Heart left ventricle (tissue), 16 donors: ENCODE data around the gene COPG2. TPM values are rescaled to one million over a fixed set of nuclear protein-coding genes. Genes with fewer than 3 reads are reported as not detected.
A peak's percentile ranks its signal among the peaks of the same experiment; 100 is the strongest.

Experiments used
- ATAC-seq, 4 donors: fragments of 200-7000 bp; cut with Tn5 transposase; one replicate each; pipeline ENCODE4 v1.9.1; 2020 to 2022; ENCODE audit warnings: moderate library complexity in 4 of 4, mild to moderate bottlenecking in 3 of 4, moderate number of reproducible peaks in 1 of 4
- DNase-seq, 5 donors: peaks; one replicate each; pipeline ENCODE4 v3.0.0-alpha.2; 2020
- H3K27ac ChIP-seq, 12 donors: fragments of 200-600 bp; sonication (generic) in 4 of 12; one replicate each; pipeline versions ENCODE4 v1.5.0 to v1.8.0; 2016 to 2022; ENCODE audit warnings: mild to moderate bottlenecking in 2 of 12
- H3K27me3 ChIP-seq, 9 donors: fragments of 200-600 bp; sonication (generic) in 2 of 9; one replicate each; pipeline versions ENCODE4 v1.5.1 to v1.8.0; 2016 to 2022; ENCODE audit warnings: mild to moderate bottlenecking in 3 of 9
- H3K36me3 ChIP-seq, 9 donors: fragments of 200-600 bp; sonication (generic) in 2 of 9; one replicate each; pipeline versions ENCODE4 v1.5.0 to v1.8.0; 2018 to 2022; ENCODE audit warnings: mild to moderate bottlenecking in 2 of 9
- H3K4me1 ChIP-seq, 12 donors: fragments of 200-600 bp; sonication (generic) in 4 of 12; one replicate each; pipeline versions ENCODE4 v1.5.0 to v1.8.0; 2016 to 2022; ENCODE audit warnings: mild to moderate bottlenecking in 3 of 12
- H3K4me3 ChIP-seq, 12 donors: fragments of 200-600 bp; sonication (generic) in 4 of 12; one replicate each; pipeline versions ENCODE4 v1.5.0 to v1.8.0; 2017 to 2022; ENCODE audit warnings: mild to moderate bottlenecking in 9 of 12, moderate library complexity in 4 of 12
- H3K9me3 ChIP-seq, 12 donors: fragments of 200-600 bp; sonication (generic) in 4 of 12; one replicate each; pipeline versions ENCODE4 v1.5.0 to v1.8.0; 2016 to 2022; ENCODE audit warnings: mild to moderate bottlenecking in 1 of 12
- CTCF ChIP-seq, 12 donors: fragments of 200-600 bp; sonication (generic) in 4 of 12; IDR thresholded peaks; one replicate each; pipeline versions ENCODE4 v1.5.0 to v1.8.0; 2018 to 2022; ENCODE audit warnings: antibody characterized with exemption in 12 of 12, mild to moderate bottlenecking in 5 of 12
- POLR2A ChIP-seq, 2 donors: fragments of 450-650 bp; IDR thresholded peaks; one replicate each; pipeline ENCODE4 v1.6.1; 2017; ENCODE audit warnings: antibody characterized with exemption in 2 of 2, mild to moderate bottlenecking in 2 of 2, moderate library complexity in 2 of 2
- WGBS, 4 donors: extraction: QIAGEN DNeasy Blood & Tissue Kit in 2 of 4; methylation state at CpG; one replicate each; pipeline versions ENCODE4 v1.1.5 to v1.1.7; 2013 to 2018; 5-methylcytosine and 5-hydroxymethylcytosine counted together
- intact Hi-C, 10 donors: fragments of 100-400 bp; cut with DNase I; formaldehyde crosslinking; loops; one replicate each; pipeline versions ENCODE4 v1.11.1 to v1.14.2; 2022
- polyA plus RNA-seq, 2 donors: library from polyadenylated mRNA; stranded (reverse); fragments of 200-250 nt; gene quantifications; one replicate each; pipeline ENCODE4 v1.2.3, GENCODE V29; 2013
- total RNA-seq, 9 donors: library from RNA; depleted of rRNA in 2 of 9; stranded (reverse); fragments of >200 nt in 2 of 9; fragmentation: NEBNext Ultra II Directional in 3 of 9; extraction: Animal tissue kit (Norgen Biotek cat#: 25700) in 3 of 9; gene quantifications; one replicate each; pipeline versions ENCODE4 v1.1.0 to v1.2.4, GENCODE V29; 2016 to 2023
- donor health status: ischemic (EF 13 %, LVEDD 7.1; RV severe dilation, severe dysfunction).
- donor health status: healthy with polysubstance abuse.
- donor health status: DM: no; HTN: yes; CAD: no.
- donor health status: DM: no; HTN: no; CAD: no.
- donor health status: ischemic (EF 25% LVEDD 6.9; RV normal size, moderate dysfunction).
- donor health status: ischemic (EF 25% LVEDD 5.7; RV mildly dilated, moderate dysfunction).
- donor health status: healthy.
- donor health status: DM: yes; HTN: yes; CAD: no.
- donor health status: ischemic (EF 35%, LVEDD 5.7; RV mildly dilated, moderate dysfunction).
- donor health status: nonischemic (EF 11% LVEDD 7.7; RV severe dilation, severe dysfunction).
- donor health status: DM: yes; HTN: yes; CAD: no.
- donor health status: PGD.
- donor health status: ischemic (EF 29% LVEDD 5.4; RV normal size, mild dysfunction).
- donor health status: nonischemic (EF 23%, LVEDD 6.1; RV moderate dilation, normal function).

COPG2 gene
- total and polyA plus RNA-seq, 11 donors, result 6.9 to 26.9 (median 17.3) TPM

- peaks cover 0 to 40% (median 16%) of the 10 kb centered on the region in 12 donors for H3K4me1 ChIP-seq
- no peak for DNase-seq
- WGBS, 4 donors, result 60 to 72% (median 68%) methylated on average over 10 of the region's 10 CpGs
- no peaks in the 10 kb centered on the region for H3K36me3 ChIP-seq
- TF ChIP-seq CTCF (IDR thresholded peaks at IDR 0.05), result no peak
- no peak for TF ChIP-seq POLR2A (IDR thresholded peaks at IDR 0.05)
- no peaks in the 10 kb centered on the region for H3K9me3 ChIP-seq
- intact Hi-C loops, result loop anchor here in 5 of 10 donors (5.0 to 10.0 kb wide), 5 partner anchors 185 to 245 kb away; no protein-coding TSS in a partner anchor
- peak overlapping the region in 1 of 12 donors; percentile 31 for H3K27ac ChIP-seq
- peaks cover 0 to 43% (median 13%) of the 10 kb centered on the region in 9 donors for H3K27me3 ChIP-seq
- no peak for ATAC-seq
- H3K4me3 ChIP-seq, result no peak overlapping the region
These were observed 179.2 kb downstream of the COPG2 start for GRCh38 chr7:130489140-130489983.

GRCh38 chr7:130488392-130489139 lies 180.0 kb downstream of the COPG2 start:
- Histone ChIP-seq H3K9me3 (no peaks in the 10 kb centered on the region), H3K27ac (no peak overlapping the region), H3K36me3 (no peaks in the 10 kb centered on the region), H3K27me3 (peaks cover 0 to 36% (median 13%) of the 10 kb centered on the region in 9 donors), H3K4me1 (peaks cover 0 to 40% (median 16%) of the 10 kb centered on the region in 12 donors), H3K4me3 (no peak overlapping the region)
- DNase-seq (no peak), ATAC-seq (no peak)
- intact Hi-C loops, result loop anchor here in 5 of 10 donors (5.0 to 10.0 kb wide), 5 partner anchors 186 to 244 kb away; no protein-coding TSS in a partner anchor
- TF ChIP-seq POLR2A (IDR thresholded peaks at IDR 0.05) (no peak), CTCF (IDR thresholded peaks at IDR 0.05) (no peak)
- WGBS, 4 donors, result 70 to 81% (median 77%) methylated on average over 7 of the region's 7 CpGs

GRCh38 chr7:130486954-130487436 lies 181.6 kb downstream of the COPG2 start:
- no peak for ATAC-seq
- 36 to 49% (median 41%) methylated on average over 6 of the region's 6 CpGs for WGBS, 4 donors
- Histone ChIP-seq H3K9me3 (no peaks in the 10 kb centered on the region), H3K36me3 (no peaks in the 10 kb centered on the region), H3K4me3 (peak overlapping the region in 10 of 12 donors; percentile 34 to 57 (median 53)), H3K27ac (no peak overlapping the region), H3K27me3 (peaks cover 0 to 33% (median 13%) of the 10 kb centered on the region in 9 donors), H3K4me1 (peaks cover 0 to 35% (median 13%) of the 10 kb centered on the region in 12 donors)
- DNase-seq, result no peak
- TF ChIP-seq CTCF (IDR thresholded peaks at IDR 0.05), result no peak
- no peak for TF ChIP-seq POLR2A (IDR thresholded peaks at IDR 0.05)
- intact Hi-C loops, result loop anchor here in 5 of 10 donors (5.0 to 10.0 kb wide), 5 partner anchors 188 to 242 kb away; no protein-coding TSS in a partner anchor
